ENCODE data around the gene GPATCH2. TPM values are rescaled to one million over a fixed set of nuclear protein-coding genes. Genes with fewer than 3 reads are reported as not detected.

The GPATCH2 gene
- total RNA-seq, 2 donors from 2014 or later: 10.5 to 12.2 TPM

DNA sequence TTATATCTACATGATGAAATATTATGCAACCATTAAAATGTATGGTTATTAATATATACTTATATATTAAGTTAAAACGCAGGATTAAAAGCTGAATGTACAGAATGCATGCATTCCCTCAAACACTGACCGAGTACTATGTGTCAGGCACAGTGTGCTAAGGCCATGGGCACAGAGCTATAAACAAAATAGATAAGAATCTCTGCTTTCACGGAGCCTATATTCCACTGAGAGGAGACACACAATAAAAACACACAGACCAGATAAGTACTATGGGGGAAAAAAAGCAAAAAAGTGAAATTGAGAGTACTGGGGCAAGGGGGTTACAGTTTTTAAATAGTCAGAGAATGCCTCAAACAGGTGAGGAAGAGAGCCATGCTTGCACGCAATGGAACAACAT lies 62.7 kb downstream of the GPATCH2 start:
- H3K4me3 ChIP-seq: no peak overlapping the region
- no peaks in the 10 kb centered on the region for H3K36me3 ChIP-seq
- TF ChIP-seq, protein P1, sequence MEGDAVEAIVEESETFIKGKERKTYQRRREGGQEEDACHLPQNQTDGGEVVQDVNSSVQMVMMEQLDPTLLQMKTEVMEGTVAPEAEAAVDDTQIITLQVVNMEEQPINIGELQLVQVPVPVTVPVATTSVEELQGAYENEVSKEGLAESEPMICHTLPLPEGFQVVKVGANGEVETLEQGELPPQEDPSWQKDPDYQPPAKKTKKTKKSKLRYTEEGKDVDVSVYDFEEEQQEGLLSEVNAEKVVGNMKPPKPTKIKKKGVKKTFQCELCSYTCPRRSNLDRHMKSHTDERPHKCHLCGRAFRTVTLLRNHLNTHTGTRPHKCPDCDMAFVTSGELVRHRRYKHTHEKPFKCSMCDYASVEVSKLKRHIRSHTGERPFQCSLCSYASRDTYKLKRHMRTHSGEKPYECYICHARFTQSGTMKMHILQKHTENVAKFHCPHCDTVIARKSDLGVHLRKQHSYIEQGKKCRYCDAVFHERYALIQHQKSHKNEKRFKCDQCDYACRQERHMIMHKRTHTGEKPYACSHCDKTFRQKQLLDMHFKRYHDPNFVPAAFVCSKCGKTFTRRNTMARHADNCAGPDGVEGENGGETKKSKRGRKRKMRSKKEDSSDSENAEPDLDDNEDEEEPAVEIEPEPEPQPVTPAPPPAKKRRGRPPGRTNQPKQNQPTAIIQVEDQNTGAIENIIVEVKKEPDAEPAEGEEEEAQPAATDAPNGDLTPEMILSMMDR (IDR thresholded peaks at IDR 0.05): no peak

GRCh38 chr1:217564833-217565232 lies 66.1 kb downstream of the GPATCH2 start:
- Histone ChIP-seq H3K9ac (ENCODE audit: low read depth in 2 of 2, low read length in 2 of 2) (no peak overlapping the region), H3K36me3 (no peaks in the 10 kb centered on the region), H3K4me1 (no peaks in the 10 kb centered on the region), H3K27ac (no peak overlapping the region), H3K9me3 (no peaks in the 10 kb centered on the region), H3K4me3 (no peak overlapping the region), H3K27me3 (no peaks in the 10 kb centered on the region)
- TF ChIP-seq, protein P1 (IDR thresholded peaks at IDR 0.05): no peak
- intact Hi-C loops (cut with DNase I): no loop called here
- no peak for DNase-seq

More for the DNA sequence above, 62.7 kb downstream of the GPATCH2 start:
- no peak overlapping the region for H3K27ac ChIP-seq
- intact Hi-C loops (cut with DNase I): no loop called here
- no peak for DNase-seq
- H3K27me3 ChIP-seq: no peaks in the 10 kb centered on the region
- no peaks in the 10 kb centered on the region for H3K9me3 ChIP-seq
- H3K9ac ChIP-seq (ENCODE audit: low read depth in 2 of 2, low read length in 2 of 2): no peak overlapping the region
- H3K4me1 ChIP-seq: no peaks in the 10 kb centered on the region

- intact Hi-C loops (cut with DNase I): no loop called here
- H3K9me3 ChIP-seq: no peaks in the 10 kb centered on the region
- no peak overlapping the region for H3K9ac ChIP-seq (ENCODE audit: low read depth in 2 of 2, low read length in 2 of 2)
- TF ChIP-seq, protein P1 (IDR thresholded peaks at IDR 0.05): no peak
- no peaks in the 10 kb centered on the region for H3K27me3 ChIP-seq
- no peaks in the 10 kb centered on the region for H3K4me1 ChIP-seq
- H3K36me3 ChIP-seq: no peaks in the 10 kb centered on the region
- no peak overlapping the region for H3K27ac ChIP-seq
- no peak for DNase-seq
- no peak overlapping the region for H3K4me3 ChIP-seq
Measured at GRCh38 chr1:217564207-217564606, 66.7 kb downstream of the GPATCH2 start.

DNA sequence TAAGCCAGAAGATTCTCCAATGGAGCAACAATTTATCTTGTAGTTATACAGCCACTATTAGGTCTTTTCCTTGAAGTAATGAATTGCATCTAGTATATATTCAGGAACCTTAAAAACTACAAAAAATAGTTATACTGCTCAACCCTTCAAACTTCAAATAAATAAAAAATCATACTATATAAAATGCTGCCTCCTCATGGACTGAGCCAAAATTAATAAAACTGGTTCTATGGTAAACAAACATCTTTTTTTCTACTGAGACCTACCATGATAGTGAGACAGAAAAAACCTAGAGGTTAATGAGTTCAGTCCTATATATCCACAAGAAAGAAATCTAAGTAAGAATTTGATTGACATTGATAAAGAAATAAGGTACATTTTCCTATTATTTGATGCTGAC lies 67.7 kb downstream of the GPATCH2 start:
- no peak overlapping the region for H3K27ac ChIP-seq
- no peaks in the 10 kb centered on the region for H3K36me3 ChIP-seq
- no peak overlapping the region for H3K4me3 ChIP-seq
- no peaks in the 10 kb centered on the region for H3K4me1 ChIP-seq
- TF ChIP-seq, protein P1 (IDR thresholded peaks at IDR 0.05): no peak
- H3K9ac ChIP-seq (ENCODE audit: low read depth in 2 of 2, low read length in 2 of 2): no peak overlapping the region
- no peaks in the 10 kb centered on the region for H3K9me3 ChIP-seq
- no peak for DNase-seq
- no peaks in the 10 kb centered on the region for H3K27me3 ChIP-seq
- intact Hi-C loops (cut with DNase I): no loop called here

DNA sequence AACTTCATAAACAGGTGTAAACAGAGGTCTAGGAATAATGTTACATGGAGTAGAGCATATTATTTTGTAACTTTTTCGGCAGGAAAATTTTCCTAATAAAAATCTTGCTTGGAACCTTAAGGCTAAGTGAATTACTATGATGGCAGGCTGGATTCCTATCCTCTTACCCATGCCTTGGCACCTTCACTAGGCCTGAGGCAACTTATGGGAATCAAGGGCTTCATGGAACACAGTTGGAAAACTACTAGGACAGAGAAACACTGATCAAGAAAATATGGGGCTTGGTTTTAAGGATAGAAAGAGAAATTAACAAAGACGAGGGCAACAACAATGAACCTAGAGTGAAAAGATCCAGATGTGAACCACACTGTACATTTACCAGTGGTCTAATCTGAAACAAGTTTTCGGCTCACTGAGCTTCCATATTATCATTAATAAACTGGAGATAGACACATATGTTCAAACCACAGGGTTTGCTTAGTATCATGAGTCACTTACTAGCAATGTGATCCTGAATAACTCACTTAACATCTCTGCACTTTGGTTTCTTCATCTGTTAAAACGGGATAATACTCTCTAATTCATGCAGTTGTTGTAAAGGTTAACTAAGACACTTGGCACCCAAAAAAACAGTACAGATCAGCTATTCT lies 68.5 kb downstream of the GPATCH2 start:
- intact Hi-C loops (cut with DNase I): no loop called here
- H3K4me1 ChIP-seq: no peaks in the 10 kb centered on the region
- no peak for DNase-seq
- TF ChIP-seq, protein P1 (IDR thresholded peaks at IDR 0.05): no peak
- no peaks in the 10 kb centered on the region for H3K36me3 ChIP-seq
- no peak overlapping the region for H3K4me3 ChIP-seq
- H3K9me3 ChIP-seq: no peaks in the 10 kb centered on the region
- H3K27me3 ChIP-seq: no peaks in the 10 kb centered on the region
- no peak overlapping the region for H3K27ac ChIP-seq
- H3K9ac ChIP-seq (ENCODE audit: low read depth in 2 of 2, low read length in 2 of 2): no peak overlapping the region
